ENCODE data around the gene ATM. TPM values are rescaled to one million over a fixed set of nuclear protein-coding genes. Genes with fewer than 3 reads are reported as not detected.
"Not testable (repeated sequence)": the region's sequence is repeated elsewhere in the genome, so short reads cannot be mapped to it uniquely, and the experiment has no call there.

Gene ATM
- total and polyA plus RNA-seq, 2 donors (not counting 1 experiment from before 2014, with no cell fraction given) = 111 to 446 TPM

DNA sequence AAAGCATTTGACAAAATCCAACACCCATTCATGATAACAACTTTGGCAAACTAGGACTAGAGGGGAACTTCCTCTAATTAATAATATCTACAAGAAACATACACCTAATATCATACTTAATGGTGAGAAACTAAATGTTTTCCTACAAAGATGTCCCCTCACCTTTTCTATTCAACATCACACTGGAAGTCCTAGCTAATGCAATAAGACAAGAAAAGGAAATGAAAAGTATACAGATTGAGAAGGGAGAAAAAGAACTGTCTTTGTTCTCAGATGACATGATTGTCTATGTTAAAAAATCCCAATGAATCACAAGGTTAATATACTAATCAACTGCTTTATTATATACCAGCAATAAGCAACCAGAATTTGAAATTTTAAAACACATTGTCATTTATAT, 192.1 kb downstream of the ATM start:
- DNase-seq = no peak
- Mint-ChIP-seq H3K4me1 (no peaks in the 10 kb centered on the region), H3K9me3 (ENCODE audit: insufficient read depth) (no peaks in the 10 kb centered on the region), H3K27me3 (no peaks in the 10 kb centered on the region), H3K4me3 (no peak overlapping the region), H3K27ac (no peak overlapping the region)
- Histone ChIP-seq H3K36me3 (replicated peaks in 1 of 2; ENCODE audit: control extremely low read depth in 1 of 2, control insufficient read depth in 1 of 2, extremely low read depth in 1 of 2, insufficient read depth in 2 of 2, low read length in 1 of 2) (no peaks in the 10 kb centered on the region), H3K27ac (ENCODE audit: low read length in 2 of 2) (no peak overlapping the region), H2AFZ (ENCODE audit: insufficient read depth, low read depth, low read length, poor library complexity, severe bottlenecking) (no peak overlapping the region), H3K79me2 (ENCODE audit: control insufficient read depth, insufficient read depth, low read length) (no peaks in the 10 kb centered on the region), H3K4me2 (replicated peaks; ENCODE audit: low read depth, low read length, poor library complexity, severe bottlenecking) (no peak overlapping the region), H4K20me1 (ENCODE audit: control insufficient read depth, insufficient read depth, low read length, poor library complexity, severe bottlenecking) (no peaks in the 10 kb centered on the region), H3K27me3 (replicated peaks in 1 of 4; ENCODE audit: control extremely low read depth in 1 of 4, control insufficient read depth in 3 of 4, insufficient read depth in 4 of 4, low read length in 3 of 4) (no peaks in the 10 kb centered on the region), H3K9me3 (ENCODE audit: control extremely low read depth in 1 of 3, control insufficient read depth in 2 of 3, insufficient read depth in 1 of 3, low read length in 2 of 3) (peaks cover 0 to 9% (median 0%) of the 10 kb centered on the region in 3 donors), H3K4me1 (ENCODE audit: control insufficient read depth in 2 of 2, insufficient read depth in 2 of 2, low read length in 2 of 2) (no peaks in the 10 kb centered on the region), H3K9ac (ENCODE audit: low read length) (no peak overlapping the region), H3K4me3 (ENCODE audit: control extremely low read depth in 1 of 5, extremely low read depth in 1 of 5, insufficient read depth in 1 of 5, low read depth in 2 of 5, low read length in 4 of 5) (no peak overlapping the region)
- TF ChIP-seq, protein P1, sequence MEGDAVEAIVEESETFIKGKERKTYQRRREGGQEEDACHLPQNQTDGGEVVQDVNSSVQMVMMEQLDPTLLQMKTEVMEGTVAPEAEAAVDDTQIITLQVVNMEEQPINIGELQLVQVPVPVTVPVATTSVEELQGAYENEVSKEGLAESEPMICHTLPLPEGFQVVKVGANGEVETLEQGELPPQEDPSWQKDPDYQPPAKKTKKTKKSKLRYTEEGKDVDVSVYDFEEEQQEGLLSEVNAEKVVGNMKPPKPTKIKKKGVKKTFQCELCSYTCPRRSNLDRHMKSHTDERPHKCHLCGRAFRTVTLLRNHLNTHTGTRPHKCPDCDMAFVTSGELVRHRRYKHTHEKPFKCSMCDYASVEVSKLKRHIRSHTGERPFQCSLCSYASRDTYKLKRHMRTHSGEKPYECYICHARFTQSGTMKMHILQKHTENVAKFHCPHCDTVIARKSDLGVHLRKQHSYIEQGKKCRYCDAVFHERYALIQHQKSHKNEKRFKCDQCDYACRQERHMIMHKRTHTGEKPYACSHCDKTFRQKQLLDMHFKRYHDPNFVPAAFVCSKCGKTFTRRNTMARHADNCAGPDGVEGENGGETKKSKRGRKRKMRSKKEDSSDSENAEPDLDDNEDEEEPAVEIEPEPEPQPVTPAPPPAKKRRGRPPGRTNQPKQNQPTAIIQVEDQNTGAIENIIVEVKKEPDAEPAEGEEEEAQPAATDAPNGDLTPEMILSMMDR (IDR thresholded peaks at IDR 0.05) = no peak
- TF ChIP-seq EZH2 (IDR thresholded peaks at IDR 0.05; ENCODE audit: borderline replicate concordance, insufficient read depth, low read depth, low read length, poor library complexity, severe bottlenecking) = no peak
- intact Hi-C loops (cut with micrococcal nuclease) = no loop called here
- ChIA-PET POLR2A (no interaction called here), CTCF (no interaction called here)
- no peak for ATAC-seq (ENCODE audit: low read depth)

DNA sequence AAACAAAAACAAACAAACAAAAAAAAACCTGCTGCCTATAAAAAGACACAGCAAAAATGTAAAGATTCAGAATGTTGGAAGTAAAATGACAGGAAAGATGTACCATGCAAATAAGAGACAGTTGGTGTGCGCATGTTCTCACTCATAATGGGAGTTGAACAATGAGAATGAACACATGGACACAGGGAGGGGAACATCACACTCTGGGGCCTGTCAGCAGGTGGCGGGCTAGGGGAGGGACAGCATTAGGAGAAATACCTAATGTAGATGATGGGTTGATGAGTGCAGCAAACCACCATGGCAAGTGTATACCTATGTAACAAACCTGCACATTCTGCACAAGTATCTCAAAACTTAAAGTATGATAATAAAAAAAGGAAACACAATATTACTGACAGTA, 194.7 kb downstream of the ATM start:
- H3K4me1 Mint-ChIP-seq; POLR2A ChIA-PET; H2AFZ ChIP-seq (ENCODE audit: insufficient read depth, low read depth, low read length, poor library complexity, severe bottlenecking); H3K4me3 Mint-ChIP-seq; H3K27me3 ChIP-seq (replicated peaks in 1 of 4; ENCODE audit: control extremely low read depth in 1 of 4, control insufficient read depth in 3 of 4, insufficient read depth in 4 of 4, low read length in 3 of 4); H3K27me3 Mint-ChIP-seq; H3K4me1 ChIP-seq (ENCODE audit: control insufficient read depth in 2 of 2, insufficient read depth in 2 of 2, low read length in 2 of 2); H3K9me3 ChIP-seq (ENCODE audit: control extremely low read depth in 1 of 3, control insufficient read depth in 2 of 3, insufficient read depth in 1 of 3, low read length in 2 of 3); H3K4me3 ChIP-seq (ENCODE audit: control extremely low read depth in 1 of 5, extremely low read depth in 1 of 5, insufficient read depth in 1 of 5, low read depth in 2 of 5, low read length in 4 of 5); intact Hi-C loops (cut with micrococcal nuclease); CTCF ChIA-PET; ATAC-seq (ENCODE audit: low read depth); H3K4me2 ChIP-seq (replicated peaks; ENCODE audit: low read depth, low read length, poor library complexity, severe bottlenecking); H3K27ac ChIP-seq (ENCODE audit: low read length in 2 of 2); H3K79me2 ChIP-seq (ENCODE audit: control insufficient read depth, insufficient read depth, low read length); H3K9me3 Mint-ChIP-seq (ENCODE audit: insufficient read depth); H4K20me1 ChIP-seq (ENCODE audit: control insufficient read depth, insufficient read depth, low read length, poor library complexity, severe bottlenecking); H3K36me3 ChIP-seq (replicated peaks in 1 of 2; ENCODE audit: control extremely low read depth in 1 of 2, control insufficient read depth in 1 of 2, extremely low read depth in 1 of 2, insufficient read depth in 2 of 2, low read length in 1 of 2); H3K9ac ChIP-seq (ENCODE audit: low read length); H3K27ac Mint-ChIP-seq: not testable (repeated sequence)
- 55% methylated on average over 1 of the region's 2 CpGs for WGBS (ENCODE audit: insufficient coverage)
- TF ChIP-seq, protein P1 (IDR thresholded peaks at IDR 0.05) = peak; percentile 17
- DNase-seq = peak; percentile 13

Small RNA genes within 50 kb of the gene (small RNA-seq; reads per million reads assigned to genes)
- gene RF00019 (ENCODE audit: insufficient read length, low read depth, low replicate concordance) = not detected

Other genes starting within 250 kb of the ATM start
- 44.1 and 47.0 TPM in 2 replicates for gene CUL5, start 214.2 kb upstream of the ATM start, total RNA-seq
- 29.4 and 44.3 TPM in 2 replicates for gene CUL5, start 214.2 kb upstream of the ATM start, polyA plus RNA-seq
- gene ACAT1, start 101.5 kb upstream of the ATM start, total RNA-seq = 31.1 and 32.9 TPM in 2 replicates
- gene ACAT1, start 101.5 kb upstream of the ATM start, polyA plus RNA-seq = 7.5 and 10.4 TPM in 2 replicates
- gene NPAT, start 429 bp upstream of the ATM start, total RNA-seq = 51.7 and 52.7 TPM in 2 replicates
- 8.8 and 10.3 TPM in 2 replicates for gene NPAT, start 429 bp upstream of the ATM start, polyA plus RNA-seq
- 1.4 and 1.7 TPM in 2 replicates for gene C11orf65, start 244.5 kb downstream of the ATM start, total RNA-seq
- gene C11orf65, start 244.5 kb downstream of the ATM start, polyA plus RNA-seq = 0.25 and 0.40 TPM in 2 replicates